SK-N-SH (cell line): ENCODE results near the gene IGLON5. TPM values are rescaled to one million over a fixed set of nuclear protein-coding genes. Genes with fewer than 3 reads are reported as not detected.

Source experiments
- CTCF ChIA-PET: fragments of 300-600, 350-600 bp; formaldehyde crosslinking; extraction: SDS; loops from one replicate; lab custom pipeline; 2021; lab: Yijun Ruan, JAX
- POLR2A ChIA-PET: fragments of 350-600 bp; sonication (Branson Sonifier 250); formaldehyde crosslinking; extraction: SDS; loops from one replicate; lab custom pipeline; 2020; ENCODE audit warnings: antibody characterized with exemption, inconsistent platforms; lab: Yijun Ruan, JAX
- DNase-seq: peaks from one replicate; pipeline ENCODE4 v3.0.0; 2012
- H2AFZ ChIP-seq: fragments of 200-600 bp; sonication (generic); 2 replicates; pipeline ENCODE4 v1.8.1; 2016; ENCODE audit warnings: antibody characterized with exemption, mild to moderate bottlenecking, low read depth
- H3F3A ChIP-seq: fragments of 200-600 bp; sonication (generic); replicated peaks from 2 replicates; pipeline ENCODE3; 2016; ENCODE audit warnings: antibody characterized with exemption, mild to moderate bottlenecking; ENCODE audit not compliant: insufficient read depth
- H3K27ac ChIP-seq, 2 experiments: fragments of 200-500 bp in 1 of 2; fragments of 200-600 bp in 1 of 2; sonication (Bioruptor generic) in 1 of 2; sonication (generic), shearing (Covaris generic) in 1 of 2; 2 replicates each; pipeline versions ENCODE4 v1.5.1 to v1.6.1; 2014 to 2016; ENCODE audit warnings: low read depth in 2 of 2, inconsistent platforms in 1 of 2, low read length in 1 of 2, mild to moderate bottlenecking in 1 of 2, mixed read lengths in 1 of 2
- H3K27me3 ChIP-seq: fragments of 200-600 bp; sonication (generic), shearing (Covaris generic); 2 replicates; pipeline ENCODE4 v1.6.1; 2016; ENCODE audit warnings: mixed run types; ENCODE audit not compliant: insufficient read depth
- H3K36me3 ChIP-seq, 2 experiments: fragments of 200-500 bp in 1 of 2; fragments of 200-600 bp in 1 of 2; sonication (Bioruptor generic) in 1 of 2; sonication (generic) in 1 of 2; replicated peaks in 1 of 2; 2 replicates each; pipeline versions ENCODE3 to v1.5.1; 2014 to 2016; ENCODE audit warnings: low read length in 1 of 2, mild to moderate bottlenecking in 1 of 2; ENCODE audit not compliant: insufficient read depth in 2 of 2, control insufficient read depth in 1 of 2
- H3K4me1 ChIP-seq, 2 experiments: fragments of 200-500 bp in 1 of 2; fragments of 200-600 bp in 1 of 2; sonication (Bioruptor generic) in 1 of 2; sonication (generic), shearing (Covaris generic) in 1 of 2; 2 replicates each; pipeline versions ENCODE4 v1.5.1 to v1.6.1; 2014 to 2016; ENCODE audit warnings: low read depth in 1 of 2, low read length in 1 of 2, mixed run types in 1 of 2; ENCODE audit not compliant: insufficient read depth in 2 of 2, control insufficient read depth in 1 of 2
- H3K4me2 ChIP-seq: fragments of 200-600 bp; sonication (generic), shearing (Covaris generic); 2 replicates; pipeline ENCODE4 v1.6.1; 2017; ENCODE audit warnings: mixed run types
- H3K4me3 ChIP-seq, 2 experiments: fragments of 200-500 bp in 1 of 2; fragments of 200-600 bp in 1 of 2; sonication (Bioruptor generic) in 1 of 2; sonication (generic), shearing (Covaris generic) in 1 of 2; 2 replicates each; pipeline versions ENCODE4 v1.5.1 to v1.8.1; 2014 to 2016; ENCODE audit warnings: low read depth in 2 of 2, inconsistent platforms in 1 of 2, low read length in 1 of 2, mild to moderate bottlenecking in 1 of 2, mixed read lengths in 1 of 2, moderate library complexity in 1 of 2
- H3K79me2 ChIP-seq: fragments of 200-600 bp; sonication (generic); 2 replicates; pipeline ENCODE4 v1.8.1; 2017; ENCODE audit warnings: mild to moderate bottlenecking; ENCODE audit not compliant: insufficient read depth
- H3K9ac ChIP-seq: fragments of 200-600 bp; sonication (generic); 2 replicates; pipeline ENCODE4 v1.6.1; 2017; ENCODE audit warnings: mixed run types
- H3K9me2 ChIP-seq: fragments of 200-600 bp; sonication (generic); 2 replicates; pipeline ENCODE4 v1.6.1; 2017; ENCODE audit warnings: mixed run types
- H3K9me3 ChIP-seq: fragments of 200-600 bp; sonication (generic); 2 replicates; pipeline ENCODE4 v1.6.1; 2017; ENCODE audit warnings: mixed run types, mild to moderate bottlenecking, moderate library complexity
- H4K20me1 ChIP-seq: fragments of 200-600 bp; sonication (generic); 2 replicates; pipeline ENCODE4 v1.6.1; 2017; ENCODE audit warnings: mild to moderate bottlenecking, mixed run types; ENCODE audit not compliant: insufficient read depth
- CHD2 ChIP-seq: fragments of 150-350 bp; IDR thresholded peaks from 2 replicates; pipeline ENCODE4 v1.6.1; 2018; ENCODE audit warnings: low read length; ENCODE audit not compliant: partially characterized antibody
- ELF1 ChIP-seq: IDR thresholded peaks from 2 replicates; pipeline ENCODE4 v1.4.0; 2012
- EZH2phosphoT487 ChIP-seq: fragments of 200-600 bp; sonication (generic); IDR thresholded peaks from 2 replicates; pipeline ENCODE4 v1.6.1; 2017; ENCODE audit warnings: low read depth, mixed run types, mild to moderate bottlenecking, antibody characterized with exemption, moderate library complexity, borderline replicate concordance
- FOSL2 ChIP-seq: IDR thresholded peaks from 2 replicates; pipeline ENCODE4 v1.4.0; 2012; ENCODE audit warnings: low read depth, mild to moderate bottlenecking, moderate library complexity, borderline replicate concordance
- FOXM1 ChIP-seq: IDR thresholded peaks from 2 replicates; pipeline ENCODE4 v1.4.0; 2012; ENCODE audit warnings: low read depth, mild to moderate bottlenecking
- GATA2 ChIP-seq: sonication (generic); formaldehyde crosslinking; IDR thresholded peaks from 2 replicates; pipeline ENCODE4 v1.5.0; 2020; ENCODE audit warnings: mild to moderate bottlenecking, missing genetic modification reagents
- JUND ChIP-seq: IDR thresholded peaks from 2 replicates; pipeline ENCODE4 v1.4.0; 2012
- MAX ChIP-seq: IDR thresholded peaks from 2 replicates; pipeline ENCODE4 v1.4.0; 2012; ENCODE audit warnings: low read depth
- MEF2A ChIP-seq: IDR thresholded peaks from 2 replicates; pipeline ENCODE4 v1.4.0; 2012; ENCODE audit warnings: low read depth, borderline replicate concordance
- NFIC ChIP-seq: IDR thresholded peaks from 2 replicates; pipeline ENCODE4 v1.4.0; 2012; ENCODE audit warnings: borderline replicate concordance
- NRF1 ChIP-seq: IDR thresholded peaks from 2 replicates; pipeline ENCODE4 v1.6.1; 2012; ENCODE audit warnings: low read depth, mild to moderate bottlenecking, low read length
- PBX3 ChIP-seq: IDR thresholded peaks from 2 replicates; pipeline ENCODE4; 2012
- POLR2AphosphoS5 ChIP-seq: IDR thresholded peaks from 2 replicates; pipeline ENCODE4 v1.6.1; 2012; ENCODE audit warnings: low read depth, low read length
- RAD21 ChIP-seq: IDR thresholded peaks from 2 replicates; pipeline ENCODE4 v1.6.1; 2012; ENCODE audit warnings: mild to moderate bottlenecking, low read length
- RCOR1 ChIP-seq: fragments of 150-350 bp; IDR thresholded peaks from 2 replicates; pipeline ENCODE4 v1.6.1; 2017; ENCODE audit warnings: antibody characterized with exemption, low read length
- RFX5 ChIP-seq: IDR thresholded peaks from 2 replicates; pipeline ENCODE4 v1.6.1; 2012; ENCODE audit warnings: mild to moderate bottlenecking, improper control_type of control experiment, low read length
- SIN3A ChIP-seq: IDR thresholded peaks from 2 replicates; pipeline ENCODE4 v1.6.1; 2012; ENCODE audit warnings: low read depth, mild to moderate bottlenecking, low read length, moderate library complexity, borderline replicate concordance
- SMC3 ChIP-seq: IDR thresholded peaks from 2 replicates; pipeline ENCODE4 v1.6.1; 2012; ENCODE audit warnings: low read depth, low read length, improper control_type of control experiment
- TCF12 ChIP-seq: IDR thresholded peaks from 2 replicates; pipeline ENCODE4 v1.4.0; 2012
- USF1 ChIP-seq: IDR thresholded peaks from 2 replicates; pipeline ENCODE4 v1.4.0; 2012; ENCODE audit warnings: low read depth, borderline replicate concordance
- WGBS: methylation state at CpG from one replicate; pipeline ENCODE4 v1.1.6; 2017; ENCODE audit warnings: low lambda C conversion rate; 5-methylcytosine and 5-hydroxymethylcytosine counted together
- polyA plus RNA-seq, 3 experiments: library from polyadenylated mRNA; depleted of rRNA; stranded (reverse); fragments of >200 nt; gene quantifications; 2 replicates each; pipeline ENCODE4 v1.2.3, GENCODE V29; 2012

IGLON5 gene
- polyA plus RNA-seq, 1 of the 3 experiments (the other 2 are of a cell fraction): 0.36 TPM

- TF ChIP-seq PBX3 (no peak), GATA2 (no peak), RFX5 (no peak), SMC3 (no peak)
Observed at GRCh38 chr19:51293571-51294210, 17.8 kb upstream of the IGLON5 start (continued).

GRCh38 chr19:51294211-51294976, 17.1 kb upstream of the IGLON5 start:
- no peaks in the 10 kb centered on the region for H3F3A ChIP-seq
- no peaks in the 10 kb centered on the region for H4K20me1 ChIP-seq
- no peak overlapping the region for H3K27ac ChIP-seq
- ChIA-PET CTCF (interaction anchor here (1.0 to 1.8 kb wide), 3 partner anchors 15 to 127 kb away, joined by 3 to 8 read pairs (median 5); no protein-coding TSS in a partner anchor), POLR2A (no interaction called here)
- DNase-seq: no peak
- no peaks in the 10 kb centered on the region for H3K4me1 ChIP-seq
- H3K27me3 ChIP-seq: peaks cover 45% of the 10 kb centered on the region; the same call in 1 of the 2 replicates
- no peak overlapping the region for H3K4me2 ChIP-seq
- no peak overlapping the region for H2AFZ ChIP-seq
- TF ChIP-seq MEF2A (no peak), RCOR1 (no peak), NFIC (no peak), SMC3 (no peak), RFX5 (no peak), RAD21 (peak; percentile 18), USF1 (no peak)
- no peaks in the 10 kb centered on the region for H3K36me3 ChIP-seq
- H3K9me2 ChIP-seq: no peaks in the 10 kb centered on the region
- no peaks in the 10 kb centered on the region for H3K9me3 ChIP-seq
- no peak overlapping the region for H3K4me3 ChIP-seq
- 46% methylated on average over 13 of the region's 23 CpGs for WGBS
- no peaks in the 10 kb centered on the region for H3K79me2 ChIP-seq
- H3K9ac ChIP-seq: no peak overlapping the region

- no peaks in the 10 kb centered on the region for H3K9me2 ChIP-seq
- no peak overlapping the region for H3K4me2 ChIP-seq
- POLR2A ChIA-PET: no interaction called here
- peaks cover 45% of the 10 kb centered on the region; the same call in 1 of the 2 replicates for H3K27me3 ChIP-seq
- no peaks in the 10 kb centered on the region for H3K79me2 ChIP-seq
- CTCF ChIA-PET: interaction anchor here (0.7 to 1.8 kb wide), 4 partner anchors 14 to 167 kb away, joined by 3 to 8 read pairs (median 5); no protein-coding TSS in a partner anchor
- no peaks in the 10 kb centered on the region for H3K9me3 ChIP-seq
- TF ChIP-seq ELF1 (no peak), SMC3 (no peak), MEF2A (no peak), JUND (no peak), RFX5 (no peak), FOXM1 (no peak), FOSL2 (no peak), SIN3A (no peak), RAD21 (no peak), TCF12 (no peak), CHD2 (no peak), POLR2AphosphoS5 (no peak), EZH2phosphoT487 (no peak), RCOR1 (no peak), USF1 (no peak), MAX (no peak), NRF1 (no peak)
- H3K27ac ChIP-seq: no peak overlapping the region
- no peaks in the 10 kb centered on the region for H4K20me1 ChIP-seq
- no peak overlapping the region for H2AFZ ChIP-seq
- no peak overlapping the region for H3K4me3 ChIP-seq
- H3K36me3 ChIP-seq: no peaks in the 10 kb centered on the region
- H3K4me1 ChIP-seq: no peaks in the 10 kb centered on the region
- 26% methylated on average over 9 of the region's 12 CpGs for WGBS
- no peak for DNase-seq
- H3K9ac ChIP-seq: no peak overlapping the region
- H3F3A ChIP-seq: no peaks in the 10 kb centered on the region
Observed at GRCh38 chr19:51294977-51295375, 16.5 kb upstream of the IGLON5 start.
